ENCODE data around the gene SLX1B. TPM values are rescaled to one million over a fixed set of nuclear protein-coding genes. Genes with fewer than 3 reads are reported as not detected.
"Not testable (repeated sequence)": the region's sequence is repeated elsewhere in the genome, so short reads cannot be mapped to it uniquely, and the experiment has no call there.

The SLX1B gene
- total RNA-seq, 1 donor, result 6.2 TPM

- not testable (repeated sequence) for H3K79me2 ChIP-seq (ENCODE audit: insufficient read depth, low read length); H3K9me3 ChIP-seq (ENCODE audit: low read depth, low read length); H3K27ac ChIP-seq (ENCODE audit: low read depth, low read length); H3K4me3 ChIP-seq (ENCODE audit: insufficient read depth, low read length); H3K27me3 ChIP-seq (ENCODE audit: insufficient read depth, low read length); DNase-seq (ENCODE audit: insufficient read length, low spot score, missing footprints); H3K4me2 ChIP-seq (ENCODE audit: insufficient read depth, low read length); H3K36me3 ChIP-seq (ENCODE audit: insufficient read depth, low read length); H4K20me1 ChIP-seq (ENCODE audit: insufficient read depth, low read length); H2AFZ ChIP-seq (ENCODE audit: low read length); H3K4me1 ChIP-seq (ENCODE audit: insufficient read depth, low read length)
Measured at GRCh38 chr16:29465985-29466824, 11.9 kb downstream of the SLX1B start.

- H2AFZ ChIP-seq (ENCODE audit: low read length); H3K9me3 ChIP-seq (ENCODE audit: low read depth, low read length); H3K4me2 ChIP-seq (ENCODE audit: insufficient read depth, low read length); DNase-seq (ENCODE audit: insufficient read length, low spot score, missing footprints); H4K20me1 ChIP-seq (ENCODE audit: insufficient read depth, low read length); H3K27ac ChIP-seq (ENCODE audit: low read depth, low read length); H3K79me2 ChIP-seq (ENCODE audit: insufficient read depth, low read length); H3K4me3 ChIP-seq (ENCODE audit: insufficient read depth, low read length); H3K36me3 ChIP-seq (ENCODE audit: insufficient read depth, low read length); H3K27me3 ChIP-seq (ENCODE audit: insufficient read depth, low read length); H3K4me1 ChIP-seq (ENCODE audit: insufficient read depth, low read length): not testable (repeated sequence)
Measured at GRCh38 chr16:29466904-29467303, 12.6 kb downstream of the SLX1B start.

GRCh38 chr16:29467654-29468366 is 13.5 kb downstream of the SLX1B start:
- not testable (repeated sequence) for H3K4me1 ChIP-seq (ENCODE audit: insufficient read depth, low read length); H3K9me3 ChIP-seq (ENCODE audit: low read depth, low read length); H4K20me1 ChIP-seq (ENCODE audit: insufficient read depth, low read length); H3K79me2 ChIP-seq (ENCODE audit: insufficient read depth, low read length); DNase-seq (ENCODE audit: insufficient read length, low spot score, missing footprints); H2AFZ ChIP-seq (ENCODE audit: low read length); H3K4me3 ChIP-seq (ENCODE audit: insufficient read depth, low read length); H3K27me3 ChIP-seq (ENCODE audit: insufficient read depth, low read length); H3K4me2 ChIP-seq (ENCODE audit: insufficient read depth, low read length); H3K36me3 ChIP-seq (ENCODE audit: insufficient read depth, low read length); H3K27ac ChIP-seq (ENCODE audit: low read depth, low read length)

GRCh38 chr16:29469660-29470059 is 15.3 kb downstream of the SLX1B start:
- H4K20me1 ChIP-seq (ENCODE audit: insufficient read depth, low read length); DNase-seq (ENCODE audit: insufficient read length, low spot score, missing footprints); H3K4me3 ChIP-seq (ENCODE audit: insufficient read depth, low read length); H3K9me3 ChIP-seq (ENCODE audit: low read depth, low read length); H3K79me2 ChIP-seq (ENCODE audit: insufficient read depth, low read length); H3K36me3 ChIP-seq (ENCODE audit: insufficient read depth, low read length); H3K4me1 ChIP-seq (ENCODE audit: insufficient read depth, low read length); H3K27me3 ChIP-seq (ENCODE audit: insufficient read depth, low read length): not testable (repeated sequence)
- peak overlapping the region; percentile 45 for H3K27ac ChIP-seq (ENCODE audit: low read depth, low read length)
- H2AFZ ChIP-seq (ENCODE audit: low read length), result peak overlapping the region; percentile 41
- peak overlapping the region; percentile 53 for H3K4me2 ChIP-seq (ENCODE audit: insufficient read depth, low read length)

- not testable (repeated sequence) for H3K27me3 ChIP-seq (ENCODE audit: insufficient read depth, low read length); H3K4me2 ChIP-seq (ENCODE audit: insufficient read depth, low read length); H3K4me1 ChIP-seq (ENCODE audit: insufficient read depth, low read length); H3K36me3 ChIP-seq (ENCODE audit: insufficient read depth, low read length); H2AFZ ChIP-seq (ENCODE audit: low read length); H3K4me3 ChIP-seq (ENCODE audit: insufficient read depth, low read length); H3K27ac ChIP-seq (ENCODE audit: low read depth, low read length); H4K20me1 ChIP-seq (ENCODE audit: insufficient read depth, low read length); DNase-seq (ENCODE audit: insufficient read length, low spot score, missing footprints); H3K9me3 ChIP-seq (ENCODE audit: low read depth, low read length); H3K79me2 ChIP-seq (ENCODE audit: insufficient read depth, low read length)
Measured at GRCh38 chr16:29472065-29472464, 17.7 kb downstream of the SLX1B start.

GRCh38 chr16:29482276-29482675 is 27.9 kb downstream of the SLX1B start:
- not testable (repeated sequence) for H2AFZ ChIP-seq (ENCODE audit: low read length); DNase-seq (ENCODE audit: insufficient read length, low spot score, missing footprints); H3K4me2 ChIP-seq (ENCODE audit: insufficient read depth, low read length)

GRCh38 chr16:29506308-29506707 is 52.0 kb downstream of the SLX1B start, which contains the start of gene NPIPB12:
Gene NPIPB12 (minus strand): TSS chr16:29506408.
- not testable (repeated sequence) for H2AFZ ChIP-seq (ENCODE audit: low read length); H3K4me3 ChIP-seq (ENCODE audit: insufficient read depth, low read length); DNase-seq (ENCODE audit: insufficient read length, low spot score, missing footprints); H3K79me2 ChIP-seq (ENCODE audit: insufficient read depth, low read length); H3K36me3 ChIP-seq (ENCODE audit: insufficient read depth, low read length); H3K4me2 ChIP-seq (ENCODE audit: insufficient read depth, low read length); H3K4me1 ChIP-seq (ENCODE audit: insufficient read depth, low read length); H3K9me3 ChIP-seq (ENCODE audit: low read depth, low read length); H3K27me3 ChIP-seq (ENCODE audit: insufficient read depth, low read length); H3K27ac ChIP-seq (ENCODE audit: low read depth, low read length); H4K20me1 ChIP-seq (ENCODE audit: insufficient read depth, low read length)

More at GRCh38 chr16:29482276-29482675, 27.9 kb downstream of the SLX1B start:
- not testable (repeated sequence) for H3K4me3 ChIP-seq (ENCODE audit: insufficient read depth, low read length); H4K20me1 ChIP-seq (ENCODE audit: insufficient read depth, low read length); H3K27me3 ChIP-seq (ENCODE audit: insufficient read depth, low read length); H3K4me1 ChIP-seq (ENCODE audit: insufficient read depth, low read length); H3K27ac ChIP-seq (ENCODE audit: low read depth, low read length); H3K36me3 ChIP-seq (ENCODE audit: insufficient read depth, low read length); H3K79me2 ChIP-seq (ENCODE audit: insufficient read depth, low read length); H3K9me3 ChIP-seq (ENCODE audit: low read depth, low read length)

Data from osteoblast (primary cell).